Pericardium fibroblast (primary cell): Measurements from ENCODE around the gene C16orf92. TPM values are rescaled to one million over a fixed set of nuclear protein-coding genes. Genes with fewer than 3 reads are reported as not detected.

Experiments used
- total RNA-seq: library from RNA; depleted of rRNA; stranded (reverse); fragments of >200 nt; gene quantifications from 2 replicates; pipeline ENCODE4 v1.2.3, GENCODE V29; 2015

The C16orf92 gene
- total RNA-seq = not detected in 2 replicates

GRCh38 chr16:30022887-30023286, at the start of gene C16orf92:
Gene C16orf92 (plus strand): TSS chr16:30023198. CDS start chr16:30023341, 143 bp downstream.

GRCh38 chr16:29973384-29974246, 49.4 kb upstream of the C16orf92 start, which contains the start of gene TAOK2:
Gene TAOK2 (plus strand): TSS chr16:29973868. CDS start chr16:29977773, 3,905 bp downstream.

GRCh38 chr16:29995324-29995910, 27.6 kb upstream of the C16orf92 start, which contains the start of gene HIRIP3:
Gene HIRIP3 (minus strand): TSS chr16:29995617. CDS start chr16:29995605, 12 bp downstream.

GRCh38 chr16:29995911-29996765, 26.9 kb upstream of the C16orf92 start, which contains the start of gene INO80E:
Gene INO80E (plus strand): TSS chr16:29996241. CDS start chr16:29996311, 70 bp downstream.

GRCh38 chr16:30010844-30011713, 11.9 kb upstream of the C16orf92 start, which contains the start of gene DOC2A:
Gene DOC2A (minus strand): TSS chr16:30011027. CDS start chr16:30010222, 805 bp downstream.

GRCh38 chr16:30030841-30031413, 7.9 kb downstream of the C16orf92 start, which contains the start of gene TLCD3B:
Gene TLCD3B (minus strand): TSS chr16:30031271. CDS start chr16:30030527, 744 bp downstream.

GRCh38 chr16:30065102-30065942, 42.3 kb downstream of the C16orf92 start, which contains the start of gene ALDOA:
Gene ALDOA (plus strand): TSS chr16:30065760. CDS start chr16:30066898, 1,138 bp downstream.

Other genes starting within 250 kb of the C16orf92 start
- not detected in 2 replicates for gene ZG16, start 244.9 kb upstream of the C16orf92 start, total RNA-seq
- gene KIF22, start 232.4 kb upstream of the C16orf92 start, total RNA-seq = 13.1 and 22.6 TPM in 2 replicates
- gene MAZ, start 216.7 kb upstream of the C16orf92 start, total RNA-seq = 173 and 200 TPM in 2 replicates
- 0.82 and 2.5 TPM in 2 replicates for gene PRRT2, start 211.0 kb upstream of the C16orf92 start, total RNA-seq
- gene PAGR1, start 207.0 kb upstream of the C16orf92 start, total RNA-seq = 19.0 and 28.3 TPM in 2 replicates
- gene MVP, start 202.7 kb upstream of the C16orf92 start, total RNA-seq = 179 and 195 TPM in 2 replicates
- gene CDIPT, start 160.0 kb upstream of the C16orf92 start, total RNA-seq = 107 and 108 TPM in 2 replicates
- gene SEZ6L2, start 123.6 kb upstream of the C16orf92 start, total RNA-seq = 26.8 and 30.0 TPM in 2 replicates
- 11.7 and 20.4 TPM in 2 replicates for gene ASPHD1, start 122.7 kb upstream of the C16orf92 start, total RNA-seq
- 6.2 and 10.0 TPM in 2 replicates for gene KCTD13, start 97.0 kb upstream of the C16orf92 start, total RNA-seq
- 92.3 and 112 TPM in 2 replicates for gene TMEM219, start 61.1 kb upstream of the C16orf92 start, total RNA-seq
- 31.2 and 44.5 TPM in 2 replicates for gene TAOK2, start 49.3 kb upstream of the C16orf92 start, total RNA-seq
- gene HIRIP3, start 27.6 kb upstream of the C16orf92 start, total RNA-seq = 7.6 and 8.3 TPM in 2 replicates
- 28.7 and 33.6 TPM in 2 replicates for gene INO80E, start 27.0 kb upstream of the C16orf92 start, total RNA-seq
- gene DOC2A, start 12.2 kb upstream of the C16orf92 start, total RNA-seq = 0.60 TPM in 1 of 2 replicates, not detected in the other
- not detected in 2 replicates for gene TLCD3B, start 8.1 kb downstream of the C16orf92 start, total RNA-seq
- 1,291 and 1,757 TPM in 2 replicates for gene ALDOA, start 42.6 kb downstream of the C16orf92 start, total RNA-seq
- gene PPP4C, start 52.8 kb downstream of the C16orf92 start, total RNA-seq = 63.2 and 79.7 TPM in 2 replicates
- under 0.01 TPM in 1 of 2 replicates, not detected in the other for gene TBX6, start 68.7 kb downstream of the C16orf92 start, total RNA-seq
- gene YPEL3, start 73.0 kb downstream of the C16orf92 start, total RNA-seq = 50.2 and 89.3 TPM in 2 replicates
- gene GDPD3, start 90.3 kb downstream of the C16orf92 start, total RNA-seq = 0.47 and 1.2 TPM in 2 replicates
- 63.0 and 70.9 TPM in 2 replicates for gene MAPK3, start 100.0 kb downstream of the C16orf92 start, total RNA-seq
- 0.43 and 4.2 TPM in 2 replicates for gene CORO1A, start 160.4 kb downstream of the C16orf92 start, total RNA-seq
- 28.4 and 117 TPM in 2 replicates for gene BOLA2B, start 170.5 kb downstream of the C16orf92 start, total RNA-seq
- gene SLX1A, start 170.7 kb downstream of the C16orf92 start, total RNA-seq = 24.3 and 26.1 TPM in 2 replicates
- gene SULT1A3, start 176.1 kb downstream of the C16orf92 start, total RNA-seq = 2.6 and 7.0 TPM in 2 replicates
- 0.26 and 1.9 TPM in 2 replicates for gene NPIPB13, start 225.3 kb downstream of the C16orf92 start, total RNA-seq